Body of pancreas (tissue), 4 donors: ENCODE data around the gene PLCD3. TPM values are rescaled to one million over a fixed set of nuclear protein-coding genes. Genes with fewer than 3 reads are reported as not detected.

Experiments used
- ATAC-seq: fragments of 150-250 bp; one replicate; pipeline ENCODE4 v1.9.1; 2016
- DNase-seq, 4 donors: peaks; one replicate each; pipeline ENCODE4 v3.0.0-alpha.2; 2019
- H3K27ac ChIP-seq, 4 donors: fragments of 200-600 bp; sonication (generic); 1 replicate in 3 of 4; 2 replicates in 1 of 4; pipeline versions ENCODE4 v1.5.1 to v1.6.1; 2016 to 2019; ENCODE audit warnings: mild to moderate bottlenecking in 1 of 4, mixed read lengths in 1 of 4, moderate library complexity in 1 of 4
- H3K27me3 ChIP-seq, 2 donors: fragments of 200-600 bp; sonication (generic); one replicate each; pipeline ENCODE4 v1.6.0; 2016; ENCODE audit warnings: mild to moderate bottlenecking in 1 of 2
- H3K36me3 ChIP-seq, 2 donors: fragments of 200-600 bp; sonication (generic); replicated peaks in 1 of 2; 2 replicates each; pipeline ENCODE4 v1.5.1; 2016; ENCODE audit warnings: low read depth in 2 of 2; ENCODE audit not compliant: insufficient read depth in 1 of 2
- H3K4me1 ChIP-seq: fragments of 200-600 bp; sonication (generic); one replicate; pipeline ENCODE4 v1.6.0; 2016
- H3K4me3 ChIP-seq, 2 donors: fragments of 200-600 bp; sonication (generic); 1 replicate in 1 of 2; 2 replicates in 1 of 2; pipeline ENCODE4 v1.5.1; 2016 to 2019
- H3K9me3 ChIP-seq, 3 donors: fragments of 200-600 bp; sonication (generic); 1 replicate in 2 of 3; 2 replicates in 1 of 3; pipeline ENCODE4 v1.5.1; 2016
- CTCF ChIP-seq, 7 experiments: fragments of 450-650 bp in 4 of 7; fragments of 200-600 bp in 3 of 7; sonication (generic) in 3 of 7; IDR thresholded peaks; one replicate each; pipeline ENCODE4 v1.5.1; 2016 to 2019; ENCODE audit warnings: antibody characterized with exemption in 7 of 7
- POLR2A ChIP-seq, 3 donors: fragments of 450-650 bp; IDR thresholded peaks; one replicate each; pipeline ENCODE4 v1.6.1; 2016; ENCODE audit warnings: antibody characterized with exemption in 3 of 3, mild to moderate bottlenecking in 2 of 3
- WGBS, 2 donors: methylation state at CpG; one replicate each; pipeline ENCODE4 v1.1.5; 2017; 5-methylcytosine and 5-hydroxymethylcytosine counted together
- intact Hi-C: fragments of 100-400 bp; cut with DNase I; formaldehyde crosslinking; loops from one replicate; pipeline ENCODE4 v1.15.1; 2023
- total RNA-seq, 2 donors: library from RNA; depleted of rRNA; stranded (reverse); fragments of >200 nt; gene quantifications; one replicate each; pipeline ENCODE4 v1.1.0, GENCODE V29; 2016

Gene PLCD3
- total RNA-seq, 2 donors from 2014 or later, result 5.4 to 23.4 TPM

- intact Hi-C loops, result no loop called here
- peak overlapping the region; percentile 98 to 100 (median 100) for H3K27ac ChIP-seq
- TF ChIP-seq CTCF (IDR thresholded peaks at IDR 0.05) (peak in 4 of 7 experiments; percentile 34 to 42 (median 37)), POLR2A (IDR thresholded peaks at IDR 0.05) (no peak)
These were observed 28.4 kb upstream of the PLCD3 start for GRCh38 chr17:45160447-45161287.

GRCh38 chr17:45156242-45156641, 23.9 kb upstream of the PLCD3 start:
- TF ChIP-seq POLR2A (IDR thresholded peaks at IDR 0.05) (no peak), CTCF (IDR thresholded peaks at IDR 0.05) (no peak)
- no peak overlapping the region for H3K4me3 ChIP-seq
- ATAC-seq (no peak), DNase-seq (no peak)
- intact Hi-C loops, result no loop called here
- no peaks in the 10 kb centered on the region for H3K9me3 ChIP-seq
- no peaks in the 10 kb centered on the region for H3K27me3 ChIP-seq
- 88 to 97% methylated on average over 3 of the region's 3 CpGs for WGBS, 2 donors
- H3K4me1 ChIP-seq, result peaks cover 61% of the 10 kb centered on the region
- no peaks in the 10 kb centered on the region for H3K36me3 ChIP-seq
- no peak overlapping the region for H3K27ac ChIP-seq

More at GRCh38 chr17:45160447-45161287, 28.4 kb upstream of the PLCD3 start:
- Histone ChIP-seq H3K4me1 (peaks cover 48% of the 10 kb centered on the region), H3K9me3 (no peaks in the 10 kb centered on the region), H3K36me3 (no peaks in the 10 kb centered on the region), H3K4me3 (peak overlapping the region; percentile 26 to 64), H3K27me3 (no peaks in the 10 kb centered on the region)
- DNase-seq (peak; percentile 74 to 82 (median 78)), ATAC-seq (peak; percentile 37)
- WGBS, 2 donors, result 0% methylated on average over 8 to 48 of the region's 48 CpGs

GRCh38 chr17:45155483-45155882, 23.2 kb upstream of the PLCD3 start:
- no peak for TF ChIP-seq CTCF (IDR thresholded peaks at IDR 0.05)
- no peak for DNase-seq
- intact Hi-C loops, result no loop called here
- no peaks in the 10 kb centered on the region for H3K36me3 ChIP-seq
- H3K9me3 ChIP-seq, result no peaks in the 10 kb centered on the region
- no peak overlapping the region for H3K4me3 ChIP-seq
- ATAC-seq, result no peak
- H3K27ac ChIP-seq, result peak overlapping the region in 1 of 4 donors; percentile 2
- no peaks in the 10 kb centered on the region for H3K27me3 ChIP-seq
- peaks cover 68% of the 10 kb centered on the region for H3K4me1 ChIP-seq
- WGBS, 2 donors, result 95% methylated on average over 1 to 2 of the region's 2 CpGs

GRCh38 chr17:45155029-45155428, 22.7 kb upstream of the PLCD3 start:
- ATAC-seq (no peak), DNase-seq (no peak)
- intact Hi-C loops, result no loop called here
- H3K9me3 ChIP-seq, result no peaks in the 10 kb centered on the region
- H3K4me3 ChIP-seq, result no peak overlapping the region
- peaks cover 67% of the 10 kb centered on the region for H3K4me1 ChIP-seq
- H3K36me3 ChIP-seq, result no peaks in the 10 kb centered on the region
- no peak for TF ChIP-seq POLR2A (IDR thresholded peaks at IDR 0.05)
- H3K27ac ChIP-seq, result peak overlapping the region in 1 of 4 donors; percentile 2
- whole genome bisulfite sequencing, 2 donors, result 93 to 95% methylated on average over 4 of the region's 4 CpGs
- no peaks in the 10 kb centered on the region for H3K27me3 ChIP-seq

- DNase-seq (no peak), ATAC-seq (no peak)
- intact Hi-C loops, result no loop called here
These were observed 18.8 kb upstream of the PLCD3 start for GRCh38 chr17:45150911-45151809.

More at GRCh38 chr17:45150911-45151809, 18.8 kb upstream of the PLCD3 start:
- whole genome bisulfite sequencing, 2 donors, result 17 to 18% methylated on average over 8 of the region's 8 CpGs
- Histone ChIP-seq H3K36me3 (no peaks in the 10 kb centered on the region), H3K27me3 (no peaks in the 10 kb centered on the region), H3K9me3 (no peaks in the 10 kb centered on the region), H3K27ac (peak overlapping the region; percentile 29 to 93 (median 70)), H3K4me1 (peaks cover 48% of the 10 kb centered on the region), H3K4me3 (no peak overlapping the region)
- TF ChIP-seq CTCF (IDR thresholded peaks at IDR 0.05), result no peak
- TF ChIP-seq POLR2A (IDR thresholded peaks at IDR 0.05), result no peak
